Thymus (tissue), 14 donors: ENCODE results near the gene UNC80. TPM values are rescaled to one million over a fixed set of nuclear protein-coding genes. Genes with fewer than 3 reads are reported as not detected.

ENCODE experiments used
- DNase-seq, 9 donors: peaks; one replicate each; pipeline ENCODE4 v3.0.0-alpha.2; 2013; ENCODE audit warnings: low spot score in 9 of 9, low read depth in 6 of 9, missing footprints in 1 of 9
- H3K27ac ChIP-seq, 2 donors: one replicate each; pipeline ENCODE4 v1.5.1; 2013; ENCODE audit warnings: control low read depth in 1 of 2, low read depth in 1 of 2, low read length in 1 of 2, mild to moderate bottlenecking in 1 of 2, moderate library complexity in 1 of 2
- H3K27me3 ChIP-seq, 2 donors: one replicate each; pipeline ENCODE4 v1.5.1; 2013; ENCODE audit warnings: low read length in 1 of 2; ENCODE audit not compliant: control insufficient read depth in 2 of 2, insufficient read depth in 1 of 2
- H3K36me3 ChIP-seq, 2 donors: one replicate each; pipeline ENCODE4 v1.5.1; 2013; ENCODE audit warnings: low read length in 1 of 2, mild to moderate bottlenecking in 1 of 2, moderate library complexity in 1 of 2; ENCODE audit not compliant: control insufficient read depth in 2 of 2, insufficient read depth in 2 of 2
- H3K4me1 ChIP-seq, 2 donors: one replicate each; pipeline ENCODE4 v1.5.1; 2013; ENCODE audit warnings: low read length in 2 of 2; ENCODE audit not compliant: control insufficient read depth in 2 of 2, insufficient read depth in 2 of 2
- H3K4me3 ChIP-seq, 2 donors: one replicate each; pipeline ENCODE4 v1.5.1; 2013; ENCODE audit warnings: low read length in 2 of 2, control low read depth in 1 of 2, mild to moderate bottlenecking in 1 of 2
- H3K9me3 ChIP-seq, 2 donors: one replicate each; pipeline ENCODE4 v1.5.1; 2013; ENCODE audit warnings: low read length in 1 of 2, mild to moderate bottlenecking in 1 of 2; ENCODE audit not compliant: control insufficient read depth in 2 of 2, insufficient read depth in 1 of 2
- WGBS: extraction: QIAGEN DNeasy Blood & Tissue Kit; methylation state at CpG from one replicate; pipeline ENCODE4 v1.1.7; 2013; 5-methylcytosine and 5-hydroxymethylcytosine counted together
- long read RNA-seq, 10 donors: transcript quantifications; one replicate each; lab custom pipeline, GENCODE V29; 2026
- polyA plus RNA-seq: library from polyadenylated mRNA; stranded (reverse); fragments of 200-250 nt; gene quantifications from one replicate; pipeline ENCODE4 v1.2.3, GENCODE V29; 2013
- total RNA-seq: library from RNA; stranded (reverse); fragments of 120-200 nt; gene quantifications from one replicate; pipeline ENCODE4 v1.2.4, GENCODE V29; 2013
- donor health status: healthy.

The UNC80 gene, protein sequence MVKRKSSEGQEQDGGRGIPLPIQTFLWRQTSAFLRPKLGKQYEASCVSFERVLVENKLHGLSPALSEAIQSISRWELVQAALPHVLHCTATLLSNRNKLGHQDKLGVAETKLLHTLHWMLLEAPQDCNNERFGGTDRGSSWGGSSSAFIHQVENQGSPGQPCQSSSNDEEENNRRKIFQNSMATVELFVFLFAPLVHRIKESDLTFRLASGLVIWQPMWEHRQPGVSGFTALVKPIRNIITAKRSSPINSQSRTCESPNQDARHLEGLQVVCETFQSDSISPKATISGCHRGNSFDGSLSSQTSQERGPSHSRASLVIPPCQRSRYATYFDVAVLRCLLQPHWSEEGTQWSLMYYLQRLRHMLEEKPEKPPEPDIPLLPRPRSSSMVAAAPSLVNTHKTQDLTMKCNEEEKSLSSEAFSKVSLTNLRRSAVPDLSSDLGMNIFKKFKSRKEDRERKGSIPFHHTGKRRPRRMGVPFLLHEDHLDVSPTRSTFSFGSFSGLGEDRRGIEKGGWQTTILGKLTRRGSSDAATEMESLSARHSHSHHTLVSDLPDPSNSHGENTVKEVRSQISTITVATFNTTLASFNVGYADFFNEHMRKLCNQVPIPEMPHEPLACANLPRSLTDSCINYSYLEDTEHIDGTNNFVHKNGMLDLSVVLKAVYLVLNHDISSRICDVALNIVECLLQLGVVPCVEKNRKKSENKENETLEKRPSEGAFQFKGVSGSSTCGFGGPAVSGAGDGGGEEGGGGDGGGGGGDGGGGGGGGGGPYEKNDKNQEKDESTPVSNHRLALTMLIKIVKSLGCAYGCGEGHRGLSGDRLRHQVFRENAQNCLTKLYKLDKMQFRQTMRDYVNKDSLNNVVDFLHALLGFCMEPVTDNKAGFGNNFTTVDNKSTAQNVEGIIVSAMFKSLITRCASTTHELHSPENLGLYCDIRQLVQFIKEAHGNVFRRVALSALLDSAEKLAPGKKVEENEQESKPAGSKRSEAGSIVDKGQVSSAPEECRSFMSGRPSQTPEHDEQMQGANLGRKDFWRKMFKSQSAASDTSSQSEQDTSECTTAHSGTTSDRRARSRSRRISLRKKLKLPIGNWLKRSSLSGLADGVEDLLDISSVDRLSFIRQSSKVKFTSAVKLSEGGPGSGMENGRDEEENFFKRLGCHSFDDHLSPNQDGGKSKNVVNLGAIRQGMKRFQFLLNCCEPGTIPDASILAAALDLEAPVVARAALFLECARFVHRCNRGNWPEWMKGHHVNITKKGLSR (N-terminal part only)
- total RNA-seq (0.38 TPM), polyA plus RNA-seq (0.62 TPM)
- long read RNA-seq, donor 1, result 0 reads
- long read RNA-seq, donor 2, result 0 reads
- long read RNA-seq, donor 3, result 0 reads
- long read RNA-seq, donor 4, result 0 reads
- long read RNA-seq, donor 5, result 0 reads
- long read RNA-seq, donor 6, result 0 reads
- long read RNA-seq, donor 7, result 0 reads
- long read RNA-seq, donor 8, result 0 reads
- long read RNA-seq, donor 9, result 0 reads
- long read RNA-seq, donor 10, result 0 reads

DNA sequence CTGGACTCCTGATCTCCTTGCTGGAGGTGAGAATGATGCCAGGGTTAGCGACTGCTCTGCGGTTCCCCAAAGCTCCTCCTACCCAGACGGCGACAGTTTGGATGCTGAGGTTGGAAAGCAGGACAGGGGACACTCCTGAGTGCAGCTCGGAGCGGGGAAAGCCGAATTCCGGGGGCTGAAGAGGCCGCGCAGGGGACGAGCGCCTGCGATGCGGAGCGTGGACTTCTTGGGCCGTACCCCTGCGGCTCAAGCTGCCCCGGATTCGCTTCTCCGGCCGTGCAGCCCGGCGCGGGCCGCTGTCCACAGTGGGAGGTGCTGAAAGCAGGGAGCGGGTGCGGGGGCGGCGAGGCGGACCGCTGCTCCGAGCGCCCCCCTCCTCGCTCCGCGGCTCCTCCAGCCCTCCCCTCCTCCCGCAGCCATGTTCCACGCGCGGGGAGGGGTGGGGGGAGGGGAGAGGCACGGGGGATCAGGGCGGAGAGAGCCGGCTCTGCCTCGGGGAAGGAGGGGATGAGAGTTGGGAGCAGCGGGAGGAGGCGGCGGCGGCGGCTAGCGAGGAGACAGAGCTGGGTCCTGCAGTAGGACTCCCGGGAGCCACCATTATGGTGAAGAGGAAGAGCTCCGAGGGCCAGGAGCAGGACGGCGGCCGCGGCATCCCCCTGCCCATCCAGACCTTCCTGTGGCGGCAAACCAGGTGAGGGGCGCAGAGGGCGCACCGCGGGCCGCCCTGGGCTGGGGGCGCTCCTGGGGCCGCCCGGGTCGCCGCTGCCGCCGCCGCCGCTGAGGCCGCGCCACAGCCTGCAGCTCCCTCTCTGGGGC lies at the start of gene UNC80:
UNC80 (plus strand) TSS at position 359 of the 816 bp plus-strand sequence; CDS start at position 600, 241 bp downstream.
- peaks cover 0 to 2% of the 10 kb centered on the region in 2 donors for H3K9me3 ChIP-seq
- H3K27me3 ChIP-seq, result peaks cover 15 to 33% of the 10 kb centered on the region in 2 donors
- H3K36me3 ChIP-seq, result no peaks in the 10 kb centered on the region
- 4% methylated on average over 73 of the region's 73 CpGs for WGBS
- no peak within 1 kb of the TSS for H3K27ac ChIP-seq
- peak in 4 of 9 donors; percentile 17 to 41 (median 30) for DNase-seq
- no peak within 1 kb of the TSS for H3K4me3 ChIP-seq
- H3K4me1 ChIP-seq, result no peaks in the 10 kb centered on the region

DNA sequence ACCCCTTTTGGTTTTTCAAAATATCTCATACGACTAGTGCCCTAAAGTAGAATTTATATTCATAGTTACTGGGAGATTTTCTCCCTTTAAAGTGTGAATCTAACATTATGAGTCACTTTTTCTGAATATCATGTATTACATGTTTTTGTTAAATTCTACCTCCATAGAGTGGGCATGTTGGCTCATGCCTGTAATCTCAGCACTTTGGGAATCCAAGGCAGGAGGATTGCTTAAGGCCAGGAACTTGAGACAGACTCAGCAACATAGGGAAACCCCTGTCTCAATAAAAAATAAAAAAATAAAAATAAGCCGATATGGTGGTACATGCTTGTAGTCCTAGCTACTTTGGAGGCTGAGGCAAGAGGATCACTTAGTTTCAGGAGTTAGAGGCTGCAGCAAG lies 45.3 kb upstream of the UNC80 start:
- Histone ChIP-seq H3K27ac (peak overlapping the region in 1 of 2 donors; percentile 20), H3K9me3 (no peaks in the 10 kb centered on the region), H3K4me1 (no peaks in the 10 kb centered on the region), H3K36me3 (no peaks in the 10 kb centered on the region), H3K27me3 (no peaks in the 10 kb centered on the region), H3K4me3 (no peak overlapping the region)
- no peak for DNase-seq
- WGBS, result 96% methylated on average over 2 of the region's 2 CpGs

DNA sequence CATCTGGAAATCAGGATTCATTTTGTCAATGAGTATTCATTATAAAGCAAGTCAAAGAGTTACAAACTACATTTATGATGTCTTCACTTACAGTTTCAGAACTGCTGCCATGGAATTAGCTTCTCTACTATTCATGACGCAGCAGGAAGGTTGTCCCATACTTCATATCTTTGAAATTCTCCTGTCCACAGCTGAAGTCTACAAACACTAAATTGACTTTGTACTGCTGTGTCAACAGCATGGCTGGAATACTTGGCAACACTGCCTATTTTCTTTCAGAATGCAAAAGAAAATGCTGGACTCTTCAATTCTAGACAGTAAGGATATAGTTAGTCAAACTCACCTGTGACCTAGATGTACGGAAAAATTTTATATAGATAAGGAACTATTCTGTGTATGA lies 44.6 kb upstream of the UNC80 start:
- no peaks in the 10 kb centered on the region for H3K27me3 ChIP-seq
- H3K4me1 ChIP-seq, result no peaks in the 10 kb centered on the region
- no peaks in the 10 kb centered on the region for H3K9me3 ChIP-seq
- H3K4me3 ChIP-seq, result no peak overlapping the region
- 97% methylated on average over 2 of the region's 2 CpGs for WGBS
- no peaks in the 10 kb centered on the region for H3K36me3 ChIP-seq
- DNase-seq, result no peak
- H3K27ac ChIP-seq, result no peak overlapping the region

DNA sequence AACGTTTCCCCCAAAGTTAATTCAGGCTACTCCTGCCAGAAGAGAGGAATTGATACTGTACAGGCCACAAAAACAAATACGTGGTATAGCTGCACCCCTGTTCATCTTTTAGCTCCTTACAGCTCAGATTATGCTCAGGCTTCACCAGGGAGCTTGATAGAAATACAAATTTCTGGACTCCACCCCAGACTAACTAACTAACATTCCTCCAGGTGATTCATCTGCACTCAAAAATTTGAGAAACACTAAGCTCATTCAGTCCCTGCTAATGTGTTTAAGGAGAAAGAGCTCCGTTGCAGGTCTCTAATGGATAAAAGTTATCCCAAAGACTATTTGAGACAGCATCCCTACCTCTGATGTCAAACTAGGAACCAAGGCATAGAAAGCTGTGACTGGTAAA lies 36.8 kb upstream of the UNC80 start:
- DNase-seq, result no peak
- Histone ChIP-seq H3K27ac (no peak overlapping the region), H3K9me3 (no peaks in the 10 kb centered on the region), H3K36me3 (no peaks in the 10 kb centered on the region), H3K27me3 (no peaks in the 10 kb centered on the region), H3K4me3 (no peak overlapping the region), H3K4me1 (no peaks in the 10 kb centered on the region)
- 88% methylated on average over 3 of the region's 3 CpGs for WGBS

DNA sequence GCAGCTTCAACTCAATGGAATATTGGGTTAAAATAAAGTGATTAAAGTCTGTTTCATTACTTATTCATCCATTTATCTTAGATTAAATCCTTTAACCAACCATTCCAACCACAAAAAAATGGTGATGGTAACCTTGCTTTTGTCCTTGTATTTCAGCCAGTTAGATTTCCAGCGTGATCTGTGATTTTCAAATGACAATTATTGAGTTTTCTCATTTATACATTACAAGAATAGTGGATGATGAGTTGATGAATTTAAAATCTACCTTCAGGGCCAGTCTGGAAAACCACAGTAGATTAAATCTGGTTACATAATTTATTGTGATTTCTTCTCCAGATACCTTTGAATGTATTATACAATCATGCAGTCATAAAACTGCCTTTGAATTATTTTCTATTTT lies 29.7 kb upstream of the UNC80 start:
- Histone ChIP-seq H3K4me3 (no peak overlapping the region), H3K27me3 (no peaks in the 10 kb centered on the region), H3K4me1 (no peaks in the 10 kb centered on the region), H3K9me3 (no peaks in the 10 kb centered on the region), H3K27ac (no peak overlapping the region), H3K36me3 (no peaks in the 10 kb centered on the region)
- no peak for DNase-seq
- WGBS, result 70% methylated on average over 1 of the region's 1 CpG

DNA sequence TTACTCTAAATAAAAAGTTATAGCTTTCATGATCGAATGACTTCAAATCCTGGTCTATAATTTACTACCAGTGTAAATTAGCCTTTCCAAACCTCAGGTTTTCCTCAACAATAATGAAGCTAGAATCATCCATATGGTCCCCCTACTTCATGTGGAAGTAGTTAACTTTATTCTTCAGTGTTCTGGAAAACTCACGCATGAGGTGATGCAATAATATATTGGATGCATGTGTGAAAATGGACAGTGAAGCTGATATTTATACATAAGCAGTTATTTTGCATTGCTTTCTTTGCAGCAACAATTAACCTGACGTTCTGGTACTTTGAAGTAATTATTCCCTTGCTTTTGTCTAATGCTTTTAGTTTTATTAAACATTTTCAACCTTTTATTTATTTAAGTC lies 18.6 kb upstream of the UNC80 start:
- WGBS, result 62% methylated on average over 3 of the region's 3 CpGs
- DNase-seq, result no peak
- H3K27ac ChIP-seq, result no peak overlapping the region
- no peaks in the 10 kb centered on the region for H3K27me3 ChIP-seq
- no peaks in the 10 kb centered on the region for H3K9me3 ChIP-seq
- H3K4me3 ChIP-seq, result no peak overlapping the region
- H3K4me1 ChIP-seq, result no peaks in the 10 kb centered on the region
- H3K36me3 ChIP-seq, result no peaks in the 10 kb centered on the region

DNA sequence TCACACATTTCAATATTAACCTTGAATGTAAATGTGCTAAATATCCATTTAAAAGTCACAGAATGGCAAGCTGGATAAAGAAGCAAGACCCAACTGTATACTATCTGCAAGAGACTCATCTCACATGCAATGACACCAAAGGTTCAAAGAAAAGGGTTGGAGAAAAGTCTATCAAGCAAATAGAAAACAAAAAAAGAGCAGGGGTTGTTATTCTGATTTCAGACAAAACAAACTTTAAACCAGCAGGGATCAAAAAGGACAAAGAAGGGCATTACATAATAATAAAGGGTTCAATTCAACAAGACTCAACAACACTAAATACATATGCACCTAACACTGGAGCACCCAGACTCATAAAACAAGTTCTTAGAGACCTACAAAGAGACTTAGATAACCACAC lies 14.5 kb upstream of the UNC80 start:
- H3K9me3 ChIP-seq, result no peaks in the 10 kb centered on the region
- H3K27ac ChIP-seq, result no peak overlapping the region
- H3K4me1 ChIP-seq, result no peaks in the 10 kb centered on the region
- no peaks in the 10 kb centered on the region for H3K27me3 ChIP-seq
- H3K36me3 ChIP-seq, result no peaks in the 10 kb centered on the region
- H3K4me3 ChIP-seq, result no peak overlapping the region
- DNase-seq, result no peak

DNA sequence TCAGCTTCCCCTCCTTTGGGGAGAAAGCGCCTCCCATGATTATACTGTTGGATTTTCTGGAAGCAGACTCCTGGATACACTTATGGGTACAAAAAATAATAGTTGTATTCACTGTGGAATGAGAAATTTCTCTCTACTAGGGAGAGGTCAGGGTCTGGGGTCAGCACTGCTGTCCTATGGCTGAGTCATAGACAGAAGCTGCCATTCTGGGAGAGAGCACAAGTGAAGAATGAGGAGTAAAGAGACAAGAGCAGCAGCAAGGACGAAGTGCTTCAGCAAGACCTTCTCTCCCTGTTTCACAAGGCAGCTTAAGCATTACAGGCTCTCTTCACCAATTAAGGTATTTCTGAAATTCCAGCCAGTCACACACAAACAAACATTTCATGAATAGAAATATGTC lies 10.1 kb upstream of the UNC80 start:
- Histone ChIP-seq H3K36me3 (no peaks in the 10 kb centered on the region), H3K27ac (no peak overlapping the region), H3K4me1 (no peaks in the 10 kb centered on the region), H3K9me3 (no peaks in the 10 kb centered on the region), H3K4me3 (no peak overlapping the region), H3K27me3 (no peaks in the 10 kb centered on the region)
- WGBS, result 68% methylated on average over 2 of the region's 2 CpGs
- no peak for DNase-seq
